Loucy (cell line): ENCODE data around the gene HSD17B12.

Source experiments
- H2AFZ ChIP-seq: fragments of 200-600 bp; sonication (generic); 2 replicates; pipeline ENCODE4 v1.6.0; 2016; ENCODE audit warnings: antibody characterized with exemption, mild to moderate bottlenecking, low read length, moderate library complexity
- H3F3A ChIP-seq: fragments of 200-600 bp; 2 replicates; pipeline ENCODE4 v1.6.0; 2016; ENCODE audit warnings: antibody characterized with exemption, low read depth, mild to moderate bottlenecking
- H3K27me3 ChIP-seq: fragments of 200-600 bp; sonication (generic); 2 replicates; pipeline ENCODE4 v1.6.1; 2014; ENCODE audit warnings: low read length, mild to moderate bottlenecking; ENCODE audit not compliant: insufficient read depth, poor library complexity, severe bottlenecking
- H3K36me3 ChIP-seq: fragments of 200-600 bp; sonication (generic); 2 replicates; pipeline ENCODE4 v1.6.1; 2016; ENCODE audit warnings: low read length; ENCODE audit not compliant: insufficient read depth
- H3K4me1 ChIP-seq: fragments of 200-600 bp; sonication (generic); 2 replicates; pipeline ENCODE4 v1.5.1; 2014; ENCODE audit warnings: low read length, mild to moderate bottlenecking; ENCODE audit not compliant: insufficient read depth, poor library complexity, severe bottlenecking
- H3K4me2 ChIP-seq: fragments of 200-600 bp; sonication (generic); 2 replicates; pipeline ENCODE4 v1.6.0; 2014; ENCODE audit warnings: antibody characterized with exemption, low read length, low read depth, mild to moderate bottlenecking; ENCODE audit not compliant: poor library complexity, severe bottlenecking
- H3K4me3 ChIP-seq: fragments of 200-600 bp; sonication (generic); 2 replicates; pipeline ENCODE4 v1.5.1; 2014; ENCODE audit warnings: low read length, mild to moderate bottlenecking, mixed read lengths; ENCODE audit not compliant: poor library complexity, severe bottlenecking
- H3K79me2 ChIP-seq: fragments of 200-600 bp; sonication (generic); 2 replicates; pipeline ENCODE4 v1.6.1; 2014; ENCODE audit warnings: low read length; ENCODE audit not compliant: insufficient read depth
- H3K9ac ChIP-seq: fragments of 200-600 bp; sonication (generic); 2 replicates; pipeline ENCODE4 v1.6.0; 2014; ENCODE audit warnings: mild to moderate bottlenecking, low read depth, low read length, moderate library complexity; ENCODE audit not compliant: poor library complexity, severe bottlenecking
- H3K9me2 ChIP-seq: fragments of 200-600 bp; sonication (generic); replicated peaks from 2 replicates; pipeline ENCODE4 v1.6.1; 2016; ENCODE audit warnings: low read depth, low read length, mixed read lengths
- H3K9me3 ChIP-seq: fragments of 200-600 bp; sonication (generic); 2 replicates; pipeline ENCODE4 v1.6.1; 2014; ENCODE audit warnings: mild to moderate bottlenecking, antibody characterized with exemption, low read length, low read depth; ENCODE audit not compliant: insufficient read depth
- H4K20me1 ChIP-seq: fragments of 200-600 bp; sonication (generic); 2 replicates; pipeline ENCODE4 v1.6.0; 2014; ENCODE audit warnings: antibody characterized with exemption, low read length, mild to moderate bottlenecking; ENCODE audit not compliant: insufficient read depth, poor library complexity, severe bottlenecking
- CTCF ChIP-seq: fragments of 200-600 bp; sonication (generic); conservative IDR thresholded peaks from 2 replicates; pipeline ENCODE4 v1.5.1; 2014; ENCODE audit warnings: mild to moderate bottlenecking, antibody characterized with exemption, low read length
- EZH2phosphoT487 ChIP-seq: fragments of 200-600 bp; IDR thresholded peaks from 2 replicates; pipeline ENCODE4 v1.6.1; 2018; ENCODE audit warnings: antibody characterized with exemption, mild to moderate bottlenecking, moderate library complexity, borderline replicate concordance

Gene HSD17B12

DNA sequence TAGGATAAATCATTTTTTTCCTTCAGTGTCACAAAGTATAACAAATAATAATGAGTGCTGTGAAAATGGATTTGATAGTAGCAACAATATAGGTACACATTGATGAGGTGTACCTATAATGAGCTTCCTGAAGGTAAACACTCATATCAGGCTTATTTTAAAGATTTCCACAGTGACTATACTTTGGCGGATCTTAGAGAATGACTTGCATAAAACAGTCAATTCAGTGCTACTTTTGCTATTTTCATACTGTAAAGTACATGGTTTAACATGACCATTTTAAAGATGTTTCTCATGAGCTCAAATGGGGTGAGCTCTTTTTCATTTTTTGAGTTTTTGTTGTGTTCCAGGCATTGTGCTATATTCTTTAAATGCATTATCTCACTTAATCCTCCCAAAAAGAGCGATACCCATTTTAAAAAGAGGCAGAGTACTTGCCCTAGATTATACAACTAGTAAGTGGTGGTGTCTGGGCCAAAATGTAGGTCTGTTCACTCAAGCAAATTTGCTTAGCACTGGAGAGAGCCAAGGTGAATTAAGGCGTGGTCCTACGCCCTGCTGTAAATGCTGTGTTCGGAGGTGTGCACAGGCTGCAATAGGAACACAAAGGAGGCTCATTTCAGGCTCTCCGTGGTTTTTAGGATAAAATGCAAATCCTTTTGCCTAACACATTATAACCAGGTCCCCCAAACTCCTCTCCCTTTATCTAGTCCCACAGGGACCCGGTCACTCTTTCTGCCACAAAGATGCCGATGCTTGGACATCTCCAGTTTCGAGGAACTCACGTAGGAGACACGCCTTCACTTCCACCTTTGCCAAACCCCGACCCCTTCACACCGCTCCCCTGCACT, 199.5 kb downstream of the HSD17B12 start:
- Histone ChIP-seq H3K79me2 (peaks cover 28% of the 10 kb centered on the region), H3K27me3 (peaks cover 49% of the 10 kb centered on the region), H2AFZ (peak overlapping the region; percentile 100), H3F3A (no peaks in the 10 kb centered on the region), H3K4me1 (peaks cover 26% of the 10 kb centered on the region), H3K9me3 (no peaks in the 10 kb centered on the region), H3K9ac (no peak overlapping the region), H3K9me2 (no peaks in the 10 kb centered on the region; the same call in 1 of the 2 replicates), H3K4me3 (peak overlapping the region; percentile 97), H4K20me1 (no peaks in the 10 kb centered on the region), H3K4me2 (peak overlapping the region; percentile 98), H3K36me3 (peaks cover 6% of the 10 kb centered on the region; the same call in 1 of the 2 replicates)
- TF ChIP-seq CTCF (no peak), EZH2phosphoT487 (no peak)

DNA sequence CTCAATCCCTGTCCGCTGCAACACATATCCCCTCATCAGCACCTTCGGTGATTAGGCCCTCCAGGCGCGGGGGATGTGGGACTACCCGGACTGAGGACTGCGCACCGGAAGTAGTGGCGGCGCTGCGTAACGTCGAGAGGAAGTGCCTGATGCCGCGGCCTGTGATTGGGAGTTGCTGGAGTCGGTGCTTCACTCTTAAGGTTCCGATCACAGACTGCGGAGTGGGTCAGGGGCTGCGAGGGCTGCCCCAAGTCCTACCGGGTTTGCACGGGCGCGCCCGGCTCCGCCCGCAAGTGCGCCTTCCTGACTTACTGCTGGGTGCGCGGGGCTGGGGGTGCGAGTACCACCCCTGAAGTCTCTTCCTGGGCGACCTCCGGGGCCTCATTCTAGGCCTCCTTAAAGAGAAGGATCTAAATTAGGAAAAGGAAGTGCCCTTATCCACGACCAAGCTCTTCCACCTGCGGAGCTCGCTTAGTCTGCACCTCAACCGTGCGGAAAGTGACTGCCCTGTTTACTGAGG, 200.2 kb downstream of the HSD17B12 start, which contains the start of gene ALKBH3:
ALKBH3 (plus strand) TSS at position 192 of the 520 bp plus-strand sequence. CDS start 1,822 bp downstream, outside the sequence.
- Histone ChIP-seq H4K20me1 (no peaks in the 10 kb centered on the region), H3K27me3 (peaks cover 43% of the 10 kb centered on the region), H3F3A (no peaks in the 10 kb centered on the region), H3K4me2 (peak within 1 kb of the TSS; percentile 98), H3K9me2 (no peaks in the 10 kb centered on the region; the same call in 1 of the 2 replicates), H3K9ac (peak within 1 kb of the TSS; percentile 91), H2AFZ (peak within 1 kb of the TSS; percentile 100), H3K9me3 (no peaks in the 10 kb centered on the region), H3K4me1 (peaks cover 26% of the 10 kb centered on the region), H3K79me2 (peaks cover 28% of the 10 kb centered on the region), H3K4me3 (peak within 1 kb of the TSS; percentile 97), H3K36me3 (peaks cover 12% of the 10 kb centered on the region; the same call in 1 of the 2 replicates)
- TF ChIP-seq CTCF (no peak), EZH2phosphoT487 (no peak)

GRCh38 chr11:43892851-43893250, 212.3 kb downstream of the HSD17B12 start:
- no peaks in the 10 kb centered on the region for H3K4me1 ChIP-seq
- no peak overlapping the region for H3K4me3 ChIP-seq
- peaks cover 39% of the 10 kb centered on the region; the same call in 1 of the 2 replicates for H3K36me3 ChIP-seq
- H3K27me3 ChIP-seq = no peaks in the 10 kb centered on the region
- H3K9me2 ChIP-seq = no peaks in the 10 kb centered on the region
- H3K9me3 ChIP-seq = no peaks in the 10 kb centered on the region
- no peak overlapping the region for H3K9ac ChIP-seq
- H2AFZ ChIP-seq = no peak overlapping the region
- no peaks in the 10 kb centered on the region for H3K79me2 ChIP-seq
- H4K20me1 ChIP-seq = no peaks in the 10 kb centered on the region
- H3K4me2 ChIP-seq = no peak overlapping the region
- no peaks in the 10 kb centered on the region for H3F3A ChIP-seq
- TF ChIP-seq CTCF (no peak), EZH2phosphoT487 (no peak)
